GM21529 (cell line): ENCODE data around the gene ASIC3.
"Not testable (repeated sequence)": the region's sequence is repeated elsewhere in the genome, so short reads cannot be mapped to it uniquely, and the experiment has no call there.

ENCODE experiments used
- ATAC-seq: cut with Tn5 transposase; IDR thresholded peaks from one replicate; pipeline ENCODE4 v1.9.1; 2021; ENCODE audit not compliant: unreplicated experiment

The ASIC3 gene

GRCh38 chr7:151047976-151048815, at the start of gene ASIC3:
TSS of gene ASIC3 (plus strand) at chr7:151048531. CDS start at chr7:151048886, 355 bp downstream.
- ATAC-seq: no peak

- ATAC-seq: no peak
Measured at GRCh38 chr7:150999001-150999400, 49.3 kb upstream of the ASIC3 start.

- ATAC-seq: no peak
Measured at GRCh38 chr7:150999497-151000230, 48.7 kb upstream of the ASIC3 start.

DNA sequence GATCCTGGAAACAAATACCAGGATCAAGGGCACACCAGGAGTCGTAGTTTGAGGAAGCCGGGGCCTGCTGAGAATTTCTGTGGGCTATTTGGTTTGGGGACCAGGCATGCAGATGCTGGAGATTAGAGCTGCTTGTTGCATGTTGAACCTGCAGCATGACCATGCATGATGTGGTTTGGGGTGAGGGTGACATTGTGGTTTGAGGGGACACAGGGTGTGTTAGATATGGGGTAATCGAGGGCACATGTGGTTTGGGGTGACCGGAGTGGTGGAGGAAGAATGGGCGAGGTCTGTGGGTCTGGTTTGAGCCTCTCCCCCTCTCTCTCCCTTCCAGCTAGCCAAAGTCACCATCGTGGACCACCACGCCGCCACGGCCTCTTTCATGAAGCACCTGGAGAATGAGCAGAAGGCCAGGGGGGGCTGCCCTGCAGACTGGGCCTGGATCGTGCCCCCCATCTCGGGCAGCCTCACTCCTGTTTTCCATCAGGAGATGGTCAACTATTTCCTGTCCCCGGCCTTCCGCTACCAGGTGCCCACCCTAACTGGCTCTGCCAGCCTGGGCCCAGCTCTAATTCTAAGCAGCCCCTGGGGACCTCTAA, 47.3 kb upstream of the ASIC3 start:
- no peak for ATAC-seq

DNA sequence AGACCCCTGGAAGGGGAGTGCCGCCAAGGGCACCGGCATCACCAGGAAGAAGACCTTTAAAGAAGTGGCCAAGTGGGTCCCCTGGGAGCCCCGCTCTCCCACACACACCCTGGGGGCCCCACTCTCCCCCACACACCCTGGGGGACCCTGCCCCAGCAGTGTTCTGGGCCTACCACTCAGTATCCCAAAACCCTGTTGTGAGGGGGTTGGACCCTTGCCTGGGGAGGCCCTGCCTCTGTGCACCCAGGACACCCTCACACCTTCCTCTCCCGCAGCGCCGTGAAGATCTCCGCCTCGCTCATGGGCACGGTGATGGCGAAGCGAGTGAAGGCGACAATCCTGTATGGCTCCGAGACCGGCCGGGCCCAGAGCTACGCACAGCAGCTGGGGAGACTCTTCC, 46.8 kb upstream of the ASIC3 start:
- no peak for ATAC-seq

DNA sequence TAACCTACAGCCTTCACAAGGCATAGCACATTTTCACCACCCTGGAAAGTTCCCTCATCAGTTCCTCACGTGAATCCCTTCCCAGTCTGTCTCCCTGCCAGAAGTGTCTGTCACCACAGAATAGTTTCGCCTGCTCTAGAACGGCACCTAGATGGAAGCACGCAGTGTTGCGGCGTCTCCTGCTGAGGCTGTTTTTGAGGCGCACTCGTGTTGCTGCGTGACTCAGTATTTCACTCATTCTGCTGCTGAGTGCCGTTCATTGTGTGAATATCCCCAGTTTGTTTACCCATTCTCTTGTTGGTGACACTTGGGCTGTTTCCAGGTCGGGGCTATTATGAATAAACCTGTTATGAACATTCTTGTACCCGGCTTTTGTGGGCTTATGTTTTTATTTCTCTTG, 44.8 kb upstream of the ASIC3 start:
- ATAC-seq: no peak

DNA sequence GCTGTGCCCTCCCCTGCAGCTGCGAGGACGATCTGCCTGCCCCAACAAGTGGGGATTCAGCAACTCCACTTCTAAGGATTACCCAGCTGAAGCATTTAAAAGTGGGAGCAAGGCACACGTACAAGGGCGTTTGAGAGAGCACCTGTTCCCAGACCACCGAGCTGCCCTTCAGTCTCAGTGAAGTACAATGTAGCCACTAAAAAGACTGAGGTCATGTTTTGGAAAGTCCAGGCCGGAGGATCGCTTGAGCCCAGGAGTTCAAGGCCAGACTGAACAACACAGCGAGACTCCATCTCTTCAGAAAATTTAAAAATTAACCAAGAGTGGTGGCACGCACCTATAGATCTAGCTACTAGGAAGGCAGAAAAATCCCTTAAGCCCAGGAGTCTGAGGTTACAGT, 42.8 kb upstream of the ASIC3 start:
- no peak for ATAC-seq

- ATAC-seq: no peak
Measured at GRCh38 chr7:151006590-151007300, 41.6 kb upstream of the ASIC3 start.

DNA sequence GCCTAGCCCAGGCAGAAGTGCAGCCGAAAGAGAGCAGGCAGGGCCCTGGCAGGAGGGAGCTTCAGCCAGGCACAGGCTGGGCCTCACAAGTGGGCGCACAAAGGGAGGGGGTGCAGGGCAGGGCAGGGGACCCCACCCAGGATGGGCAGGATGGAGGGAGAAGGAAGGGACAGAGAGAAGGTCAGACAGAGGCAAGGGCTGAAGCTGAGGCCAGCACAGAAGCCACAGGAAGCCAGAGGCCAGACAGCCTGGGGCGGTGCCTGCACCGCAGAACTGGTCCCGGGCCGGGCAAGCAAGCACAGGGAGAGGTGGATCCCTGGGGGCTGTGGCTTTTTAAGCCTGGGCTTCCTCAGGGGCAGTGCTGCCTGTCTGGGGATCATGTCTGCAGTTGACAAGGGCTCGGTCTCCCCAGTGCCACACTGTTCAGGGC, 40.8 kb upstream of the ASIC3 start:
- ATAC-seq: no peak

- ATAC-seq: no peak
Measured at GRCh38 chr7:151008143-151008510, 40.2 kb upstream of the ASIC3 start.

- peak; percentile 84 for ATAC-seq
Measured at GRCh38 chr7:151008511-151009323, 39.6 kb upstream of the ASIC3 start.

DNA sequence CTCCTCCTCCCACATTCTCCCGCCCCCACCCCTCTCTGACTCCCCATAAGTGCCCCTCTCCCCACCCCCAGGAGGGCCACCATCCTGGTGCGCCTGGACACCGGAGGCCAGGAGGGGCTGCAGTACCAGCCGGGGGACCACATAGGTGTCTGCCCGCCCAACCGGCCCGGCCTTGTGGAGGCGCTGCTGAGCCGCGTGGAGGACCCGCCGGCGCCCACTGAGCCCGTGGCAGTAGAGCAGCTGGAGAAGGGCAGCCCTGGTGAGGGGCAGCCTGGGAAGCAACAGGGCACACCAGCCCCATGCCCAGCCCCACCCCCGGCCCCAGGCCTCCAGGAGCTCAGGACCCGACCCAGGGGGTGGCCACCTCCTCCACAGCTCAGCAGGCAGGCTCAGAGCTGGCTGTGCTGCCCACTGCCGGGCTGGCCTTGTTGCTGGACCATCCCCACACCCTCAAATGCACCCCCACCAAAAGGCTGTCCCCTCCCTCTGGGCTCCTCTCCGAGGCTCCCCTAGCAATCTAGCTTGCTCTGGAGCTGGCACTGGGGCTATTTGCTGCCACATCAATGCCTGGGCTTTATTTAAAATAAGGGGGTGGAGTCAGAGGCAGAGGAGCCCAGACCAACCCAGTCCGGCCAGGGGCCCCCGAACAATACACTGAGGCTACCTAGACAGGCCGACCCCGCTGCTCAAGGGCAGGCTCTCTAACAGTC, 38.8 kb upstream of the ASIC3 start:
- no peak for ATAC-seq

GRCh38 chr7:151010037-151010306, 38.4 kb upstream of the ASIC3 start:
- ATAC-seq: no peak

DNA sequence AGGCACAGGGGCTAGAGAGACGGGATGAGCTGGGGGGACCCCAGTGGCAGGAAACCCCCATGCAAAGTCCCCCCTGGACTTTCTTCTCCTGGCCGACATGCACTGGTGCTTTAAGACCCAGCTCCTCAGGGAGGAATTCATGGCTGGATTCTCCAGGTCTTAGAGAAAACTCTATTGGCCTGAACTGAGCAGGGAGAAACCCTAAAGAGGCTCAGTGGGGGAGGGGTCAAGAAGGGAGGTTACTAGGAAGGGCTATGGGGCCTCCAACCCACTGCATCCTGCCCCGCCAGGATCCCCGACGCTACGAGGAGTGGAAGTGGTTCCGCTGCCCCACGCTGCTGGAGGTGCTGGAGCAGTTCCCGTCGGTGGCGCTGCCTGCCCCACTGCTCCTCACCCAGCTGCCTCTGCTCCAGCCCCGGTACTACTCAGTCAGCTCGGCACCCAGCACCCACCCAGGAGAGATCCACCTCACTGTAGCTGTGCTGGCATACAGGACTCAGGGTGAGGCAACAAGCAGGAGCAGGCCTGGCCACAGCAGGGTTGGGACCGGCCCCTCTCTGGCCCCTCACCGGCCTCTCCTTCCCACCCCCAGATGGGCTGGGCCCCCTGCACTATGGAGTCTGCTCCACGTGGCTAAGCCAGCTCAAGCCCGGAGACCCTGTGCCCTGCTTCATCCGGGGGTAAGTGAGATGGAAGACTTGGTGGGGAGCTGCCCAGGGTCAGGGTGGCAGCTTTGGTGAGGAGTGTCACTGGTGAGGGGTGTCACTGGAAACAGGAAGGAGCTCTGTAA, 37.8 kb upstream of the ASIC3 start:
- no peak for ATAC-seq

- no peak for ATAC-seq
Measured at GRCh38 chr7:151011097-151011409, 37.3 kb upstream of the ASIC3 start.

GRCh38 chr7:151011616-151012015, 36.7 kb upstream of the ASIC3 start:
- ATAC-seq: not testable (repeated sequence)

DNA sequence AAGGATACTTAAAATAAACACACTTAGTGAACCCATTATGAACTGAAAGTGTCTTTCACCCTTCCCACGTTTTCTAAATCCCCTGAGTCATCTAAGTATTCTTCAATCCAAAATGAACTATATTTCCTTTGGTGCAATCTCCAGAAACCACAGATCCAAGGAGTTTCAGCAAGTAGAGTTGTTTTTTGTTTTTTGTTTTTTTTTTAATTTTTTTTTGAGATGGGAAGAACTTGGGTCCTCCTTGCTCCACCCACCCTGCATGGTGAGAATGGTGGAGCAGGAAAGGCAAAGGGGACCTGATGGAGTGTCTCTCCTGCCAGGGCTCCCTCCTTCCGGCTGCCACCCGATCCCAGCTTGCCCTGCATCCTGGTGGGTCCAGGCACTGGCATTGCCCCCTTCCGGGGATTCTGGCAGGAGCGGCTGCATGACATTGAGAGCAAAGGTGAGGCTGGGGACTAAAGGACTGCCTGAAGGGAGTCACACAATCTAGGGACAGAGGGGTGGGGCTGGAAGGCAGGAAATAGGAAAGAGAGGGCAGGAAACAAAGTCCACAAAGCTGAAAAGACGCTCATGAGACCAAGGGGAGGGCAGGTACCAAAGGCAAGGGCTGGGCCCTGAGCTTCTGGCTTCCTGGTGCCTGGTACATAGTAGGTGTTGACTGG, 36.2 kb upstream of the ASIC3 start:
- no peak for ATAC-seq

DNA sequence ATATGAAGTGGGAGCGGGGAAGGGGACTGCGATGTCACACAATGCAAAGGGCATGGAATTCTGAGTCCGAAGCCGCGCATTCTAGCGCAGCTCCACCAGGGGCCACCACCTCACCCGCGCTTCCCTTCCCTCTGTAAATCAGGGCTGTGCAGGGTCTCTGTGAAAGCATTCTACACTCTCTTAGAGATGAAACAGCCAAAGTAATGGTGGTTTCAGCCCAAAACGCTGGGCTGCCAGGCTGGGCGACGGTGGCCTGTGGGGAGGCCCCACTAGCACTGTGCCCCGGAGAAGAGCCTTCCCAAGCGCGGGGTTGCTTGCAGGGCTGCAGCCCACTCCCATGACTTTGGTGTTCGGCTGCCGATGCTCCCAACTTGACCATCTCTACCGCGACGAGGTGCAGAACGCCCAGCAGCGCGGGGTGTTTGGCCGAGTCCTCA, 35.4 kb upstream of the ASIC3 start:
- ATAC-seq: no peak

- ATAC-seq: no peak
Measured at GRCh38 chr7:151013356-151013732, 35.0 kb upstream of the ASIC3 start.
